ENCODE measurements around the gene SPAG4.

The SPAG4 gene

DNA sequence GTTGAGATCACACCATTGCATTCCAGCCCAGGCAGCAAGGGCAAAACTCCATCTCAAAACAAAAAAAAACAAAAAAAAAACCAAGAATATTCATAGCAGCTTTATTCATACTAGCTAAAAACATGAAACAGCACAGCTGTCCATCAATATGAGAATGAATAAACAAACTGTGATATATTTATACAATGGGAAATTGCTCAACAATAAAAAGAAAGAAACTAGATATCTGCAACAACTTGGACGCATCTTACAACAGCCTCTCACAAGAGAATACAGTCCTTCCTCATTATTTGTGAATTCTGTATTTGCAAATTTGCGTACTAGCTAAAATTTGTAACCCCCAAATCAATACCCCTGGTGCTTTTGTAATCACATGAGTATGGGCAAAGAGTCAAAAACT is 28.2 kb upstream of the SPAG4 start:
- in situ Hi-C loops (cut with MboI; ENCODE audit: low pct_unique_long_range_greater_than_20kb, low sequenced_read_pairs, unreplicated experiment): no loop called here
- DNase-seq (ENCODE audit: low spot score): no peak
- TF ChIP-seq CTCF (IDR thresholded peaks at IDR 0.05; ENCODE audit: extremely low read depth, insufficient read depth, missing control alignments): no peak

DNA sequence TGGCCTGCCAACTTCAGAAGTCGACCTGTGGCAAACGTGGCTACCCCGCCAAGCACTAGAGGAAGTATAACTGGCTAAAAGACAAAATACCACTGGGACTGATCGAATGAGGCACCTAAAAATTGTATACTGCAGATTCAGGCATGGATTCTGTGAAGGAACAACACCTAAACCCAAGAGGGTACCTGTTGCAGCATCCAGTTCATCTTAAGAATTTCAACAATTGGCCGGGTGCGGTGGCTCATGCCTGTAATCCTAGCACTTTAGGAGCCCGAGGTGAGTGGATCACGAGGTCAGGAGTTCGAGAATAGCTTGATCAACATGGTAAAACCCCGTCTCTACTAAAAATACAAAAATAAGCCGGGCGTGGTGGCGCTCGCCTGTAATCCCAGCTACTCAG is 27.2 kb upstream of the SPAG4 start:
- in situ Hi-C loops (cut with MboI; ENCODE audit: low pct_unique_long_range_greater_than_20kb, low sequenced_read_pairs, unreplicated experiment): no loop called here
- no peak for TF ChIP-seq CTCF (IDR thresholded peaks at IDR 0.05; ENCODE audit: extremely low read depth, insufficient read depth, missing control alignments)
- DNase-seq (ENCODE audit: low spot score): no peak

DNA sequence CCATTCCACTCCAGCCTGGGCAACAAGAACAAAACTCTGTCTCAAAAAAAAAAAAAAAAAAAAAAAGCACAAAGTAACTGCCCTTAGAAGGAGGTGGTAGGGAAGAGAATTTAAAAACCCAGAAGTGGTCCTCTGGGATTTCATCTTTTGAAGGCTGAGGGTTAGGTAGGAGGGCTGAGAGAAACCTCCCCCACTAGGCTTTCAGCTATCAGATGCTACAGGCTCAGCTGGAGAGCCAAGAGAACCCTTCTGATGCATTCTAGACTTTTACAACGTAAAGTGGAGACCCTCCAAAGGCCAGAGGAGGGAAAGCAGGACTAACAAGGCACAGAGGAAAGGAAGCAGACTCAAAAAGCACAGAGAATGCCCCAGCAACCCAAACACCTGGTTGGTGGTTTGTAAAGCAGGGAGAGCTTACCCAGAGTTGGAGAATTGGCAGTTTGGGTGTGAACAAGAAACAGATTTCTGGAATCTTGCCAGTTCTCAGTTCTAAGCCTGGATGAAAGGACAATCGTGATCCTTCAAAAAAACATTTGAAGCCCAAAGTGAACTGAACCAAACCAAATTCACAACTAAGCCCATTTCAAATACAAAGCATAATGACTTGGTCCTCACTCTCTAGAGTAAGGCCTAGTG is 23.2 kb upstream of the SPAG4 start:
- no peak for TF ChIP-seq CTCF (IDR thresholded peaks at IDR 0.05; ENCODE audit: extremely low read depth, insufficient read depth, missing control alignments)
- in situ Hi-C loops (cut with MboI; ENCODE audit: low pct_unique_long_range_greater_than_20kb, low sequenced_read_pairs, unreplicated experiment): no loop called here
- no peak for DNase-seq (ENCODE audit: low spot score)

GRCh38 chr20:35595456-35595855 is 20.2 kb upstream of the SPAG4 start:
- TF ChIP-seq CTCF (IDR thresholded peaks at IDR 0.05; ENCODE audit: extremely low read depth, insufficient read depth, missing control alignments): no peak
- in situ Hi-C loops (cut with MboI; ENCODE audit: low pct_unique_long_range_greater_than_20kb, low sequenced_read_pairs, unreplicated experiment): no loop called here
- DNase-seq (ENCODE audit: low spot score): no peak

- no peak for TF ChIP-seq CTCF (IDR thresholded peaks at IDR 0.05; ENCODE audit: extremely low read depth, insufficient read depth, missing control alignments)
- in situ Hi-C loops (cut with MboI; ENCODE audit: low pct_unique_long_range_greater_than_20kb, low sequenced_read_pairs, unreplicated experiment): no loop called here
Measured at GRCh38 chr20:35595901-35596300, 19.7 kb upstream of the SPAG4 start.

GRCh38 chr20:35597186-35597585 is 18.4 kb upstream of the SPAG4 start:
- in situ Hi-C loops (cut with MboI; ENCODE audit: low pct_unique_long_range_greater_than_20kb, low sequenced_read_pairs, unreplicated experiment): no loop called here
- DNase-seq (ENCODE audit: low spot score): no peak
- TF ChIP-seq CTCF (IDR thresholded peaks at IDR 0.05; ENCODE audit: extremely low read depth, insufficient read depth, missing control alignments): no peak

More at GRCh38 chr20:35595901-35596300, 19.7 kb upstream of the SPAG4 start:
- no peak for DNase-seq (ENCODE audit: low spot score)

Measured in GM13977 (cell line).